ENCODE data around the gene SYT1.

The SYT1 gene

DNA sequence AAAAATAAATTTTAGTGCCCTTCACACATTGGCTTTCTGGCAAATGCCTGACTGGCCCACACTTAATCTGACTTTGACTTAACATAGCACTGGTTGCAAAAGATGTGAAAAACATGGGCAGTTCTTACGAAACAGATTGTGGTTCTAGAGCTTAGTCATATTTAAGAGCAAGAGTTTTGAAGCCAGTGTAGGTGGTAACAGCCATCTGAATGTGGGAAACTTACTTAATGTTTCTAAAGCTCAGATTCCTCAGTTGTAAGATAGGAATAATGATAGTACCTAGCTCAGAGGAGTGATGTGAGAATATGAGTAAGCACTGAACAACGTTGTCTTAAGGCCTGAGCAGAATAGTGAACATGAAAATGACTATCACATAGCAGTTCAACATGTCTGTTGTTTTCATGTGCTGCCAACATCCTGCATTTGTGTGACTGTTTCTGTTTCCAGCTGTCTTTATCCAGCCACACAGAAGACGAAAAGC, 262.7 kb downstream of the SYT1 start:
- DNase-seq (ENCODE audit: low read depth in 2 of 2, low spot score in 1 of 2) = no peak

DNA sequence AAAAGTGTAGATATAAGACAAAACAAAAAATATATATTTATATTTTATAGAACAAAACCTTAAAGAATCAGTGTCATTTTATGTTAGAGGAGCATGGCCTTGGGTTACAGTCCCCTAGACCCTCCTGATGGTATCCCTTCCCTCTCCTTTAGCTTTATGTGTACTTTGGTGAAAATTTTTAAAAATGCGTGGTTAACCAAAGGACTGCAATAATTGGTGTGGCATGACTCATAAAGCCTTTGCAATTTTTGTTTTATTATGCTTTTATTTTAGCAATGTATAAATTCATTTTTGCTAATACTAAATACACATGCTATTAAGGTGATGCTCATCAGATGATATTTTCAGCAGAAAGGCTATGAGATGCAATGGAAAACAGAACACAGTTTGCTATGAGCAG, 264.4 kb downstream of the SYT1 start:
- no peak for DNase-seq (ENCODE audit: low read depth in 2 of 2, low spot score in 1 of 2)

GRCh38 chr12:79138872-79139271, 274.3 kb downstream of the SYT1 start:
- no peak for DNase-seq (ENCODE audit: low read depth in 2 of 2, low spot score in 1 of 2)

- no peak for DNase-seq (ENCODE audit: low read depth in 2 of 2, low spot score in 1 of 2)
These were observed 276.1 kb downstream of the SYT1 start for GRCh38 chr12:79140711-79141110.

- DNase-seq (ENCODE audit: low read depth in 2 of 2, low spot score in 1 of 2) = no peak
These were observed 277.2 kb downstream of the SYT1 start for GRCh38 chr12:79141776-79142175.

GRCh38 chr12:79143803-79144202, 279.2 kb downstream of the SYT1 start:
- no peak for DNase-seq (ENCODE audit: low read depth in 2 of 2, low spot score in 1 of 2)

- no peak for DNase-seq (ENCODE audit: low read depth in 2 of 2, low spot score in 1 of 2)
These were observed 287.4 kb downstream of the SYT1 start for GRCh38 chr12:79151956-79152355.

DNA sequence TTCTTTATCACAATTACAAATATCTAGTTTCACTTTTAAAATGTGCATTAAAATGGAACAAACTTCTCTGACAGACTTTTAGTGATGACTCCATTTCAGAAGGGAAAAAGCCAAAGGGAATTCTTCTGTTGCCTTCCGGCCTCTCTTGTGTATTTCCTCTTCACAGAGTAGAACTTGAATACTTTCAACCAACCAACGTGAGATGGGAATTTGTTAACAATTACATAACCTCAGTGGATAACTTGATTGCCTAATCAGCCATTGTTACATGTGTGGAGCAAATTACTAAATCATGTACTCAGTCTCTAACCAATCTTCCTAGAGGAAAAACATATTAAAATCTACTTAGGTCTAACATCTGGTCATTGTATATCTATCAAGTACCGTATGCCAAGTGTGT, 291.1 kb downstream of the SYT1 start:
- no peak for DNase-seq (ENCODE audit: low read depth in 2 of 2, low spot score in 1 of 2)

- no peak for DNase-seq (ENCODE audit: low read depth in 2 of 2, low spot score in 1 of 2)
These were observed 292.4 kb downstream of the SYT1 start for GRCh38 chr12:79156846-79157463.

- DNase-seq (ENCODE audit: low read depth in 2 of 2, low spot score in 1 of 2) = no peak
These were observed 296.8 kb downstream of the SYT1 start for GRCh38 chr12:79161249-79161934.

DNA sequence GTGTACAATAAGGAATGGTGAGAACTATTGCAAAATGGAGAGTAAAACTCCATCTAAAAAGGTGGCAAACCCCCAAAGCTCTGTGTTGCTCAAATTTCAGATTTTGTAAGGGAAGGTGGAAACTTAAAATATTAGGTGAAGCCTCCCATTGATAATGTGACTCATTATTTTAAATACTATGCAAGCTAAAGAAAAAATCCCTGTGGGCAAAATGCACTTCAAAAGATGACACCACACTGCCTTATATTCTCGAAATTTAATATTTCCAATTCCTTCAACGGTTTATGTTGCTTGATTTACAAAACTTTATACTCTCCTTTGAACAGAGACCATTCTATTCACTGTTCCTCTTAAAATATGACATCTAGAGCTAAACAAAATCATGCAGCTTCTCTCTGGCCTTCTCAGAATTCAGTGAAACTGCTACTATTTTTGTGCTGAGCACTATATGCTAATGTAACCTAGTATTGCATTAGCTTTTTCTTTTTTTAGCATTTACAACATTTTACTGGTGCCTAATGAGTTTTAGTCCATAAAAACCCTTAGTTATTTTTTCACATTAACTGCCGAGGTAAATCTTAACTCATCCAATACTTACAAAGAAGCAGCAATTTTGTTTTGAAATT, 297.7 kb downstream of the SYT1 start:
- DNase-seq (ENCODE audit: low read depth in 2 of 2, low spot score in 1 of 2) = no peak

DNA sequence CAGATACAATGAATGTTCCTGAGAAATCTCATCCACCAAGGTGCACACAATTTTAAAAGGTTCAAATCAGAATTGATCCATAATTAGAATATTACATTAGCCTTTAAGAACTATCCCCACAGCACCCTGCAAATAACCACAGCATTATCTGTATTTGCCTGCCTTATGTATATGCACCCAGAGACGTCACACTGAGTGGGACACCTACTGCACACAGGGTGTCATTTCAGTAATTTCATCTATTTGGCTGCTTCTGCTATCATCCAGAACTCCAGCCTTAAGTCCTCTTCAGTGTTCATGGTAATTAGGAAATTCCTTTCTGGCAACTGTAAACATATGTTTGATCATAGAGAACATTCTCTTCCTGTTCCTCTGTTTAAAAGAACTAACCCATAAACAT, 298.4 kb downstream of the SYT1 start:
- no peak for DNase-seq (ENCODE audit: low read depth in 2 of 2, low spot score in 1 of 2)

DNA sequence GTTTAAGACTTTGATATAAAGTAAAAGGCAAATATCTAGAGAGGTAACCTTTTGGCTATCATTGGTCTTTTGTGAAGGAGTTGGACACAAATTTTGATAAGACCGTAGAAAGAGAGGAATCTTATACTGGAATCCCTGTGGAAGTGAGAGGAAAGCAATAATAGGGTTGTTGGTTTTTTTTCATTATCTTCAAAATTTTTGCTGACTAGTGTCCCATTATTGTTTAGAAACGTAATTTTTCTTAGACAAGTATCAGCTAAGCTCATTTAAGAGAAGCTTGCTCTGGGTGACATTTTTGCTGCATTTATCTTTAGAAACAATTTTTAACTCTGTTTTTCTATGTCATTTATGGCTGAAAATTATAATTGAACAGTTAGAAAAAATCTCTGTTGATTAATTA, 300.3 kb downstream of the SYT1 start:
- no peak for DNase-seq (ENCODE audit: low read depth in 2 of 2, low spot score in 1 of 2)

- no peak for DNase-seq (ENCODE audit: low read depth in 2 of 2, low spot score in 1 of 2)
These were observed 304.1 kb downstream of the SYT1 start for GRCh38 chr12:79168687-79169086.

DNA sequence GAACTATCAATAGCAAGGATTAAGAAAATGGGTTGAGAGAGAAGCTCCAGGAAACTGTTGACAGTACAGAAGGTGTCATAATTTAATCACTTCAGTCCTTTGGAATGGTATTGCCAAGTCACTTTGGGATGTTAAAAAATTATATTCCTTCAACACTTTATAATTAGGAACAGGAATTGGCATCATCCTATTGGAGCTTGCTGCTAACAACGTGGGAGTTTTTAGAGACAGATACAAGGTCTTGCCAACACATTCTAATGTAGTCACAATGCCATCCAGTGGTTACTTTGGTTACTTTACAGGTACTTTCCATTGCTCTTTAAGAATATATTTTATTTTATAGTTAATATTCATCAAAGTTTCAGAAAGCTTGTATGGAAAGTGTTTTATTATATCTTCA, 310.1 kb downstream of the SYT1 start:
- no peak for DNase-seq (ENCODE audit: low read depth in 2 of 2, low spot score in 1 of 2)

GRCh38 chr12:79183003-79183402, 318.4 kb downstream of the SYT1 start:
- no peak for DNase-seq (ENCODE audit: low read depth in 2 of 2, low spot score in 1 of 2)

DNA sequence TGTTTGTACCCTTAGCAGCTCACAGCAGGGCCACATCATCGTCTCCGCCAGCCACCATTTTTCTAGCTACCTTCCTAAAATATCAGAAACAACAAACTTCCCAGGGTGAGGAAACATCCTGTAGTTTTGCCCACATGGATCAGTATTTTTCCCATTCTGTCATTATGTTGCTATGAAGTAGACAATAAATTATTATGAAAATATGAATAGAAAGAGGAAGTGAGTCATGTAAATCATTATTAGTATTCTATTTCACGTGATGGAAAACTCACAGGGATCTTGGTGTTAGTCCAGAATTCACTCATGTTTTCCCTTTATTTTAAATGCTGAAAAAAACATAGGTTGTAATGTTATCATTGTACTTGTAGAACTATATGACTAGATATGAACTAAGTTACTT, 319.4 kb downstream of the SYT1 start:
- no peak for DNase-seq (ENCODE audit: low read depth in 2 of 2, low spot score in 1 of 2)

GRCh38 chr12:79186506-79186905, 321.9 kb downstream of the SYT1 start:
- DNase-seq (ENCODE audit: low read depth in 2 of 2, low spot score in 1 of 2) = no peak

DNA sequence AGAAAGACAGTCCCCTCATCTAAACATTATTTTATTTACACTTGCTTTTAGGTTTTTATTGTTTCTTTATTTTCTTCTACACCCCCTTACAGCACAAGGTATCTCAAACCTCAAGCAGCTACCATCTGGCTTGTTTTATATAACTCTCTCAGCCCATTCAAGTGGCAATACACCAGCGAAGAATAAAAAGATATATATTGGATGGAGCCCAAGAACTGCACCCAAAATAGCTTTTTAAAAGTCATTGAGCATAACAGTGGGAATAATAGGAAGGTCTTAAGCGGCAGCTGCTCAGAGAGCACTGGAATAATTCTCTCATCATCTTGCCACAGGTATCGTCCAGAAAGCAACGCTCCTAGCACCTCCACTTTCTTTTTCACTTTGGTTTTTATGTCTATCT, 322.5 kb downstream of the SYT1 start:
- no peak for DNase-seq (ENCODE audit: low read depth in 2 of 2, low spot score in 1 of 2)

GRCh38 chr12:79191391-79191790, 326.8 kb downstream of the SYT1 start:
- DNase-seq (ENCODE audit: low read depth in 2 of 2, low spot score in 1 of 2) = no peak

DNA sequence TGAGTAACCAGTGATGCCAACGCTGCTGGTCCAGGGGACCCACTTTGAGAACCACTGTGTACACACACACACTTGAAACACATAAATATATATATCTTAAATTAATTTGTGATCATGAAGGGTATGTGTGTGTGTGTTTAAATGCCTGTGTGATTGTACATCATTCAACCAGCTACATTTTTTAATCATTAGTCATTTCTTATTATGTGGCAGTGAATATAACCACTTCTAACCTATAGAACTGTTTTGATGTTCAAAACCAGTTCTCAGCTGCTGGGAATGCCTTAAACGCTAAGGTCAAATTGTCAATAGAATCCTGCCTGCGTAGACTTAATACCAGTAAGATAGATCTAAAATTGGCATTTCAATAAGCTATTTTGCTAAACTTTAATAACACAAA, 330.0 kb downstream of the SYT1 start:
- DNase-seq (ENCODE audit: low read depth in 2 of 2, low spot score in 1 of 2) = no peak

GRCh38 chr12:79199166-79199565, 334.6 kb downstream of the SYT1 start:
- DNase-seq (ENCODE audit: low read depth in 2 of 2, low spot score in 1 of 2) = no peak

DNA sequence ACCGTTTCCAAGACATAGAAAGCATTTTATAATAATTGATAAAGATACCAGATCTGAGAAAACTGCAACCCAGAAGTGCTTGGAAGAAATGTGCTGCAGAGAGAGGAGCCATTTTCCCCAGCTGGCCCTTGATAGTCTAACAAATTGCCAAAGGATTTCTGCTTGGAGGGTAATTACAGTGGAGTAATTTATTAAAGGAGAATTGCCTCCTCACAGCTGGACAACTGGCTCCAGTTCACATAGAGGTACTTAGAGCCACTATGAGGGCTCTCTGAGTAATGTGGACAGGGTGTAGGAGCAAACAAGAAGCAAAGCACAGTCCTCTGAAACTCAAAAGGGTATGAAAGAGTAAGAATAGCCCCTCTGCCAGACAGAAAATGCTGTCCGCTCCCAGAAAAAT, 335.6 kb downstream of the SYT1 start:
- no peak for DNase-seq (ENCODE audit: low read depth in 2 of 2, low spot score in 1 of 2)

Data from stimulated activated CD8-positive, alpha-beta memory T cell treated with anti-CD3 and anti-CD28 coated beads, Interleukin-4, amount 100 ng/mL, for 4 hours (primary cell).